HG03159 (cell line): ENCODE measurements around the gene FAM222B.
"Not testable (repeated sequence)": the region's sequence is repeated elsewhere in the genome, so short reads cannot be mapped to it uniquely, and the experiment has no call there.

ENCODE experiments used
- ATAC-seq: cut with Tn5 transposase; IDR thresholded peaks from one replicate; pipeline ENCODE4 v1.9.1; 2021; ENCODE audit warnings: mild to moderate bottlenecking, moderate library complexity; ENCODE audit not compliant: unreplicated experiment

Gene FAM222B

GRCh38 chr17:28747051-28747691, 95.4 kb downstream of the FAM222B start:
- no peak for ATAC-seq

- no peak for ATAC-seq
These were observed 96.0 kb downstream of the FAM222B start for GRCh38 chr17:28746611-28747050.

GRCh38 chr17:28745786-28746411, 96.7 kb downstream of the FAM222B start:
- ATAC-seq: no peak

GRCh38 chr17:28744972-28745785, 97.4 kb downstream of the FAM222B start:
- no peak for ATAC-seq

- ATAC-seq: peak; percentile 25
These were observed 98.3 kb downstream of the FAM222B start for GRCh38 chr17:28744104-28744971.

GRCh38 chr17:28743243-28744103, 99.1 kb downstream of the FAM222B start, which contains the start of gene TRAF4:
Gene TRAF4, plus strand, starts transcription at chr17:28744011. Its CDS starts 102 bp downstream, at chr17:28744113.
- ATAC-seq: peak; percentile 58

GRCh38 chr17:28741358-28742349, 100.9 kb downstream of the FAM222B start:
- ATAC-seq: no peak

- ATAC-seq: no peak
These were observed 101.9 kb downstream of the FAM222B start for GRCh38 chr17:28740406-28741357.

- ATAC-seq: no peak
These were observed 103.8 kb downstream of the FAM222B start for GRCh38 chr17:28738680-28739384.

GRCh38 chr17:28737770-28738679, 104.6 kb downstream of the FAM222B start:
- ATAC-seq: peak; percentile 59

- ATAC-seq: no peak
These were observed 105.3 kb downstream of the FAM222B start for GRCh38 chr17:28737316-28737715.

GRCh38 chr17:28735913-28736769, 106.4 kb downstream of the FAM222B start:
- not testable (repeated sequence) for ATAC-seq

GRCh38 chr17:28735242-28735722, 107.3 kb downstream of the FAM222B start:
- no peak for ATAC-seq

GRCh38 chr17:28734712-28735241, 107.8 kb downstream of the FAM222B start:
- ATAC-seq: no peak
